Naive thymus-derived CD4-positive, alpha-beta T cell (primary cell): ENCODE measurements around the gene GPBP1. TPM values are rescaled to one million over a fixed set of nuclear protein-coding genes. Genes with fewer than 3 reads are reported as not detected.
"Not testable (repeated sequence)": the region's sequence is repeated elsewhere in the genome, so short reads cannot be mapped to it uniquely, and the experiment has no call there.

Experiments
- ATAC-seq: fragments of 150-1000 bp; cut with Tn5 transposase; 2 replicates; pipeline ENCODE4 v1.10.0; 2021; ENCODE audit warnings: mild to moderate bottlenecking, moderate library complexity
- CTCF ChIA-PET: fragments of 350-600 bp; sonication (Branson Sonifier 250); formaldehyde crosslinking; loops from one replicate; lab custom pipeline; 2021; ENCODE audit warnings: antibody characterized with exemption; lab: Charles Lee
- POLR2A ChIA-PET: fragments of 350-600 bp; sonication (Branson Sonifier 250); formaldehyde crosslinking; loops from one replicate; lab custom pipeline; 2021; ENCODE audit warnings: antibody characterized with exemption, inconsistent platforms; lab: Charles Lee
- DNase-seq, 9 donors: peaks; one replicate each; pipeline versions ENCODE4 v3.0.0 to v3.0.0-alpha.2; 2020 to 2022; ENCODE audit warnings: mixed read lengths in 1 of 9
- H3K27ac ChIP-seq: one replicate; pipeline ENCODE4 v1.7.0; 2013; ENCODE audit warnings: mild to moderate bottlenecking, low read depth, low read length, moderate library complexity
- H3K27me3 ChIP-seq, 2 donors: one replicate each; pipeline ENCODE4 v1.7.0; 2013; ENCODE audit warnings: low read length in 2 of 2, mild to moderate bottlenecking in 2 of 2, moderate library complexity in 2 of 2; ENCODE audit not compliant: control insufficient read depth in 2 of 2, insufficient read depth in 2 of 2
- H3K36me3 ChIP-seq, 3 experiments: 1 replicate in 2 of 3; 2 replicates in 1 of 3; pipeline ENCODE4 v1.7.0; 2013; ENCODE audit warnings: low read length in 3 of 3, mild to moderate bottlenecking in 3 of 3, moderate library complexity in 1 of 3; ENCODE audit not compliant: insufficient read depth in 3 of 3, control insufficient read depth in 2 of 3
- H3K4me1 ChIP-seq, 2 donors: one replicate each; pipeline ENCODE4 v1.7.0; 2013; ENCODE audit warnings: low read length in 2 of 2, mild to moderate bottlenecking in 2 of 2, moderate library complexity in 1 of 2; ENCODE audit not compliant: control insufficient read depth in 2 of 2, insufficient read depth in 2 of 2
- H3K4me3 ChIP-seq: 2 replicates; pipeline ENCODE4 v1.7.0; 2013; ENCODE audit warnings: mild to moderate bottlenecking, low read length
- H3K9me3 ChIP-seq, 3 experiments: 1 replicate in 2 of 3; 2 replicates in 1 of 3; pipeline ENCODE4 v1.7.0; 2013; ENCODE audit warnings: low read length in 3 of 3; ENCODE audit not compliant: control insufficient read depth in 2 of 3
- H3K27ac Mint-ChIP-seq, 9 donors: one replicate each; pipeline ENCODE4 v1.8.0; 2020 to 2022; ENCODE audit warnings: mixed read lengths in 9 of 9, mild to moderate bottlenecking in 8 of 9, moderate library complexity in 5 of 9, inconsistent platforms in 2 of 9
- H3K27me3 Mint-ChIP-seq, 5 donors: one replicate each; pipeline ENCODE4 v1.8.0; 2021 to 2022; ENCODE audit warnings: mixed read lengths in 5 of 5, mild to moderate bottlenecking in 1 of 5
- H3K36me3 Mint-ChIP-seq, 5 donors: one replicate each; pipeline ENCODE4 v1.8.0; 2020 to 2022; ENCODE audit warnings: mixed read lengths in 5 of 5, mild to moderate bottlenecking in 3 of 5, inconsistent platforms in 1 of 5
- H3K4me1 Mint-ChIP-seq, 7 donors: one replicate each; pipeline ENCODE4 v1.8.0; 2020 to 2022; ENCODE audit warnings: mixed read lengths in 7 of 7, mild to moderate bottlenecking in 3 of 7, inconsistent platforms in 1 of 7
- H3K4me3 Mint-ChIP-seq, 10 donors: one replicate each; pipeline ENCODE4 v1.8.0; 2020 to 2022; ENCODE audit warnings: mild to moderate bottlenecking in 10 of 10, mixed read lengths in 10 of 10, moderate library complexity in 6 of 10, inconsistent platforms in 2 of 10
- H3K9me3 Mint-ChIP-seq, 11 donors: one replicate each; pipeline ENCODE4 v1.8.0; 2020 to 2022; ENCODE audit warnings: mixed read lengths in 11 of 11, mild to moderate bottlenecking in 4 of 11, inconsistent platforms in 1 of 11, moderate library complexity in 1 of 11
- intact Hi-C, 2 donors: fragments of 100-400 bp; cut with micrococcal nuclease; formaldehyde crosslinking; loops; one replicate each; pipeline ENCODE4 v1.15.1; 2023
- polyA plus RNA-seq, 2 donors: library from polyadenylated mRNA; unstranded; fragments of 300-500 nt; fragmentation: Illumina TruSeq; gene quantifications; one replicate each; pipeline ENCODE4 v1.2.3, GENCODE V29; 2021
- total RNA-seq, 6 experiments: library from RNA in 5 of 6; stranded (reverse) in 5 of 6; gene quantifications; 1 replicate in 5 of 6; 2 replicates in 1 of 6; pipeline ENCODE4 v1.2.3 and lab custom pipeline; 2021 to 2026

Gene GPBP1
- total and polyA plus RNA-seq, 7 experiments from 2014 or later: 97.1 to 149 (median 112) TPM

- intact Hi-C loops: no loop called here
- H3K36me3 Mint-ChIP-seq: peaks cover 3 to 37% (median 20%) of the 10 kb centered on the region in 5 donors
- peak overlapping the region in 3 of 10 donors; percentile 9 to 30 (median 29) for H3K4me3 Mint-ChIP-seq
- H3K27ac Mint-ChIP-seq: peak overlapping the region in 1 of 9 donors; percentile 64
- ChIA-PET POLR2A (interaction anchor here (1.5 kb wide), 1 partner anchor 11 kb away, joined by 4 read pairs; no protein-coding TSS in a partner anchor), CTCF (interaction anchor here (0.9 kb wide), 1 partner anchor 29 kb away, joined by 3 read pairs; no protein-coding TSS in a partner anchor)
- no peaks in the 10 kb centered on the region for H3K27me3 Mint-ChIP-seq
- Histone ChIP-seq H3K27ac (no peak overlapping the region), H3K36me3 (peaks cover 0 to 13% (median 0%) of the 10 kb centered on the region in 3 experiments), H3K4me3 (no peak overlapping the region), H3K9me3 (no peaks in the 10 kb centered on the region), H3K4me1 (peaks cover 41 to 53% of the 10 kb centered on the region in 2 donors), H3K27me3 (no peaks in the 10 kb centered on the region)
- DNase-seq: no peak
- no peaks in the 10 kb centered on the region for H3K9me3 Mint-ChIP-seq
- peaks cover 55 to 98% (median 92%) of the 10 kb centered on the region in 7 donors for H3K4me1 Mint-ChIP-seq
- no peak for ATAC-seq
Measured at GRCh38 chr5:57190593-57190992, 16.7 kb downstream of the GPBP1 start.

DNA sequence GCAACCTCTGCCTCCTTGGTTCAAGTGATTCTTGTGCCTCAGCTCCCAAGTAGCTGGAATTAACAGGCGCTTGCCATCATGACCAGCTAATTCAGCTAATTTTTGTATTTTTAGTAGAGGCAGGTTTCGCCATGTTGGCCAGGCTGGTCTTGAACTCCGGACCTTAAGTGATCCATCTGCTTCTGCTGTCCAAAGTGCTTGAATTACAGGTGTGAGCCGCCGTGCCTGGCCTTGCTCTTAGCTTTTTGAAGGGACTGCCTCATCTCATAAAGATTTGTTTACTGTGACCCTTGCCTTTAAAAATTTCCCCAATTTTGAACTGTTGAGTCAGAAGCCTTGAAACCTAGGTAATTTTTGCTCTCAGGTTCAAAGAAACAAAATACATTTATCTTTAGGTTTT lies 17.3 kb downstream of the GPBP1 start:
- H3K4me1 Mint-ChIP-seq: peaks cover 53 to 98% (median 92%) of the 10 kb centered on the region in 7 donors
- POLR2A ChIA-PET: interaction anchor here (1.2 kb wide), 1 partner anchor 16 kb away, joined by 7 read pairs; no protein-coding TSS in a partner anchor
- intact Hi-C loops: no loop called here
- no peak overlapping the region for H3K27ac ChIP-seq
- H3K36me3 Mint-ChIP-seq: peaks cover 3 to 35% (median 19%) of the 10 kb centered on the region in 5 donors
- no peaks in the 10 kb centered on the region for H3K27me3 ChIP-seq
- H3K36me3 ChIP-seq: peaks cover 0 to 16% (median 0%) of the 10 kb centered on the region in 3 experiments
- DNase-seq (no peak), ATAC-seq (no peak)
- H3K9me3 ChIP-seq: no peaks in the 10 kb centered on the region
- H3K27ac Mint-ChIP-seq: peak overlapping the region in 3 of 9 donors; percentile 36 to 64 (median 52)
- no peaks in the 10 kb centered on the region for H3K27me3 Mint-ChIP-seq
- H3K9me3 Mint-ChIP-seq: no peaks in the 10 kb centered on the region
- H3K4me3 ChIP-seq: no peak overlapping the region
- peaks cover 36 to 48% of the 10 kb centered on the region in 2 donors for H3K4me1 ChIP-seq
- CTCF ChIA-PET: no interaction called here
- H3K4me3 Mint-ChIP-seq: peak overlapping the region in 2 of 10 donors; percentile 3 to 23

DNA sequence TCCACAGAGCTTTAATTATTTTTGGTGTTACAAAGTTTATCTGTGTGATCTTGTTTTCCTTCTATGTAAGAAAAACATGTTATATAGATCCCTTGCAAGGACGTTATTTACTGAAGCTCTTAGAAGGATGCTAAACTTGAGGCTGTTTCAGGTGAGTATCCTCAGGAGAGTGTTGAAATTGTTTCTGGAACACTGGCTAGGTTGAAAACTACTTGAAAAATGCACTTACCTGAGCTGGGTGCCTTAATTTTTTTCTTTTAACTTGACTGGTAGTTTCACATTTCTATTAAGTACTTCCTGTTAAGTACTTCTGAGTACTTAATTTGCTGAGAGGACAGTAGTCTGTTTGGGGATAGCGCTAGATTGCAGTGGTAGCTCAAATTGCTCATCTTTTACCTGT lies 18.1 kb downstream of the GPBP1 start:
- H3K4me1 ChIP-seq: peaks cover 36 to 39% of the 10 kb centered on the region in 2 donors
- DNase-seq: no peak
- H3K4me3 Mint-ChIP-seq: peak overlapping the region in 6 of 10 donors; percentile 5 to 65 (median 30)
- peak overlapping the region in 8 of 9 donors; percentile 4 to 61 (median 42) for H3K27ac Mint-ChIP-seq
- H3K9me3 ChIP-seq: no peaks in the 10 kb centered on the region
- no peaks in the 10 kb centered on the region for H3K9me3 Mint-ChIP-seq
- peak overlapping the region; percentile 50 for H3K27ac ChIP-seq
- peaks cover 3 to 30% (median 19%) of the 10 kb centered on the region in 5 donors for H3K36me3 Mint-ChIP-seq
- peaks cover 47 to 92% (median 85%) of the 10 kb centered on the region in 7 donors for H3K4me1 Mint-ChIP-seq
- H3K4me3 ChIP-seq: no peak overlapping the region
- H3K27me3 ChIP-seq: no peaks in the 10 kb centered on the region
- no peaks in the 10 kb centered on the region for H3K27me3 Mint-ChIP-seq
- ATAC-seq: no peak
- peaks cover 0 to 20% (median 0%) of the 10 kb centered on the region in 3 experiments for H3K36me3 ChIP-seq
- intact Hi-C loops: no loop called here
- CTCF ChIA-PET: no interaction called here
- POLR2A ChIA-PET: interaction anchor here (1.2 kb wide), 1 partner anchor 17 kb away, joined by 7 read pairs; no protein-coding TSS in a partner anchor

DNA sequence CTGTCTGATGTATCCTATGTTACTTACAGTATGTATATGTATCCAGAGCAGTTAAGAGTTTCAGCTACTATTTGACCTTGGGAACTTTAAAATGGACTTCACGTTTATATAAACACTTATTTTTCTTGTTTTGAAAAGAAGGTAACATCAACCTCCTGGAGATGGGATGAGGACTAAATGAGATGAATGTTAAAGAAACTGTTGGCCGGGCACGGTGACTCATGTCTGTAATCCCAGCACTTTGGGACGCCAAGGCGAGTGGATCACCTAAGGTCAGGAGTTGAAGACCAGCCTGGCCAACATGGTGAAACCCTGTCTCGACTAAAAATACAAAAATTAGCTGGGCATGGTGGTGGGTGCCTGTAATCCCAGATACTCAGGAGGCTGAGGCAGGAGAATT lies 19.0 kb downstream of the GPBP1 start:
- H3K4me3 Mint-ChIP-seq: peak overlapping the region in 9 of 10 donors; percentile 13 to 67 (median 58)
- H3K27me3 Mint-ChIP-seq, H3K9me3 ChIP-seq, DNase-seq, H3K4me3 ChIP-seq, H3K27me3 ChIP-seq, H3K27ac ChIP-seq, ATAC-seq, H3K9me3 Mint-ChIP-seq, CTCF ChIA-PET, POLR2A ChIA-PET: not testable (repeated sequence)
- peaks cover 0 to 20% (median under 1%) of the 10 kb centered on the region in 3 experiments for H3K36me3 ChIP-seq
- peaks cover 31 to 39% of the 10 kb centered on the region in 2 donors for H3K4me1 ChIP-seq
- H3K4me1 Mint-ChIP-seq: peaks cover 49 to 92% (median 83%) of the 10 kb centered on the region in 7 donors
- intact Hi-C loops: loop anchor here in 1 of 2 donors (1.0 kb wide), 1 partner anchor 17 kb away; no protein-coding TSS in a partner anchor
- peaks cover 3 to 30% (median 22%) of the 10 kb centered on the region in 5 donors for H3K36me3 Mint-ChIP-seq
- H3K27ac Mint-ChIP-seq: peak overlapping the region; percentile 4 to 68 (median 20)

DNA sequence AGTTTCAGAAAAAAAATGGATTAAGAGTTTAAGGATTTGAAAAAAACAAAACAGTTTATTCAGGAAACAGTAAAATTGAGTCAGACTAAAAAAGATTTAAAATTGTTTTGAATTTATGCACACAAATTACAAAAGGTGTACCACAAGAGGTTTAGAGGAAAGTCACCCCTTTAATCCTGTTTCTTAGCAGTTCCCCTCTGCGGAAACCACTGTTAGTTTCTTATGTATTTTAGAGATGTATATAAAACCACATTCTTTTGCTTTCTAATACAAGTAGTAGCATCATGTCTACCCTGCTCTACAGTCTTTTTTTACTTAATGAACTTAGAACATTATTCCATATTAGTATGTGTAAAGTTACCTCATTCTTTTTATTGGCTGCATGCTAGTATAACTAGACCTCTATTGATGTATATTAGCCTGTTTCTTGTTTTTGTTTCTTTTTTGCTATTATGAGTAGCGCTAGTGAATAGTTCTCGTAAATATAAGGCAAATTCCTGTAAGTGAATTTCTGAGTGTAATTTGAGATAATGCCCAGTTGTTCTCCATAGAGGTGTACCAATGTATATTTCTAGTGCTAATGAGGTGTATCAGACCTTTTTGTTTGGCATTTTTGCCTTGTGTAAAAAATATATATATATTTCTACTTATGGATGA lies 20.0 kb downstream of the GPBP1 start:
- intact Hi-C loops: loop anchor here in 1 of 2 donors (1.0 kb wide), 1 partner anchor 18 kb away; no protein-coding TSS in a partner anchor
- CTCF ChIA-PET: no interaction called here
- H3K4me1 ChIP-seq: peaks cover 26 to 40% of the 10 kb centered on the region in 2 donors
- Mint-ChIP-seq H3K27me3 (no peaks in the 10 kb centered on the region), H3K27ac (peak overlapping the region in 8 of 9 donors; percentile 10 to 91 (median 69)), H3K36me3 (peaks cover 3 to 30% (median 18%) of the 10 kb centered on the region in 5 donors), H3K4me1 (peaks cover 45 to 92% (median 83%) of the 10 kb centered on the region in 7 donors), H3K9me3 (no peaks in the 10 kb centered on the region), H3K4me3 (peak overlapping the region in 9 of 10 donors; percentile 17 to 73 (median 63))
- H3K36me3 ChIP-seq: peaks cover 0 to 20% (median 7%) of the 10 kb centered on the region in 3 experiments
- H3K9me3 ChIP-seq: no peaks in the 10 kb centered on the region
- POLR2A ChIA-PET: no interaction called here
- H3K27me3 ChIP-seq: no peaks in the 10 kb centered on the region
- ATAC-seq: peak; percentile 80
- H3K4me3 ChIP-seq: no peak overlapping the region
- H3K27ac ChIP-seq: no peak overlapping the region
- DNase-seq: peak in 5 of 9 donors; percentile 19 to 49 (median 29)

DNA sequence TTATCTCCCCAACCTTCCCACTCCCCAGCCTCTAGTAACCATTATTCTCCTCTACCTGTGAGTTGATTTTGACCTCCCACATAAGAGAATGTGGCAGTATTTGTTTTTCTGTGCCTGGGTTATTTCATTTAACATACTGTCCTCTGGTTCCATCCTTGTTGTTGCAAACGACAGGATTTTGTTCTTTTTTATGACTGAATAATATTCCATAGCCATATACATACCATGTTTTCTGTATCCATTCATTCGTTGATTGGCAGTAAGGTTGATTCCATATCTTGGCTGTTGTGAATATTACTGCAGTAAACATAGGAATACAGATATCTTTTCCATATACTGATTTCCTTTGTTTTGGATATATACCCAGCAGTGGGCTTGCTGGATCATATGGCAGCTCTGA lies 20.8 kb downstream of the GPBP1 start:
- H3K36me3 ChIP-seq: peaks cover 0 to 20% (median 7%) of the 10 kb centered on the region in 3 experiments
- H3K4me1 ChIP-seq: peaks cover 20 to 38% of the 10 kb centered on the region in 2 donors
- H3K27ac ChIP-seq: no peak overlapping the region
- H3K4me3 ChIP-seq: no peak overlapping the region
- no peaks in the 10 kb centered on the region for H3K9me3 Mint-ChIP-seq
- H3K4me3 Mint-ChIP-seq: peak overlapping the region in 4 of 10 donors; percentile 2 to 25 (median 6)
- ATAC-seq (no peak), DNase-seq (no peak)
- no peaks in the 10 kb centered on the region for H3K9me3 ChIP-seq
- ChIA-PET CTCF (no interaction called here), POLR2A (interaction anchor here (0.6 kb wide), 1 partner anchor 9 kb away, joined by 3 read pairs; no protein-coding TSS in a partner anchor)
- peaks cover 3 to 30% (median 18%) of the 10 kb centered on the region in 5 donors for H3K36me3 Mint-ChIP-seq
- H3K27me3 Mint-ChIP-seq: no peaks in the 10 kb centered on the region
- peak overlapping the region in 5 of 9 donors; percentile 30 to 56 (median 43) for H3K27ac Mint-ChIP-seq
- peaks cover 47 to 92% (median 83%) of the 10 kb centered on the region in 7 donors for H3K4me1 Mint-ChIP-seq
- no peaks in the 10 kb centered on the region for H3K27me3 ChIP-seq
- intact Hi-C loops: no loop called here
